NB4 (cell line): Measurements from ENCODE around the gene SLC15A3.

ENCODE experiments used
- CTCF ChIP-seq: IDR thresholded peaks from one replicate; pipeline ENCODE4 v1.5.1; 2012; ENCODE audit warnings: low read depth, low read length
- POLR2A ChIP-seq: IDR thresholded peaks from 2 replicates; pipeline ENCODE4 v1.6.1; 2011; ENCODE audit warnings: mild to moderate bottlenecking; ENCODE audit not compliant: insufficient read length; ENCODE audit errors: extremely low read depth

GRCh38 chr11:60897496-60897895 lies 54.5 kb downstream of the SLC15A3 start:
- TF ChIP-seq CTCF (no peak), POLR2A (no peak)
